Middle frontal gyrus (tissue), 1 donor: ENCODE measurements around the gene CLEC3A.
"Not testable (repeated sequence)": the region's sequence is repeated elsewhere in the genome, so short reads cannot be mapped to it uniquely, and the experiment has no call there.

Experiments
- DNase-seq: peaks from one replicate; pipeline ENCODE4 v3.0.0-alpha.2; 2015; ENCODE audit warnings: low spot score; ENCODE audit errors: extremely low spot score

The CLEC3A gene

GRCh38 chr16:78022347-78023060, at the start of gene CLEC3A:
Gene CLEC3A, plus strand, starts transcription at chr16:78022548. Its CDS starts 79 bp downstream, at chr16:78022627.
- DNase-seq, result no peak

GRCh38 chr16:77974883-77975282, 47.5 kb upstream of the CLEC3A start:
- DNase-seq, result no peak

- DNase-seq, result no peak
Observed at GRCh38 chr16:77975942-77976341, 46.4 kb upstream of the CLEC3A start.

- no peak for DNase-seq
Observed at GRCh38 chr16:77977339-77977738, 45.0 kb upstream of the CLEC3A start.

- DNase-seq, result no peak
Observed at GRCh38 chr16:77985111-77985510, 37.2 kb upstream of the CLEC3A start.

GRCh38 chr16:77986011-77986740, 36.2 kb upstream of the CLEC3A start:
- peak; percentile 24 for DNase-seq

GRCh38 chr16:77987810-77988209, 34.5 kb upstream of the CLEC3A start:
- DNase-seq, result no peak

- DNase-seq, result no peak
Observed at GRCh38 chr16:77989846-77990245, 32.5 kb upstream of the CLEC3A start.

- DNase-seq, result no peak
Observed at GRCh38 chr16:77991701-77992100, 30.6 kb upstream of the CLEC3A start.

GRCh38 chr16:77992381-77992780, 30.0 kb upstream of the CLEC3A start:
- not testable (repeated sequence) for DNase-seq

GRCh38 chr16:77993111-77993985, 29.0 kb upstream of the CLEC3A start:
- peak; percentile 42 for DNase-seq

- DNase-seq, result no peak
Observed at GRCh38 chr16:77995843-77996455, 26.4 kb upstream of the CLEC3A start.

- no peak for DNase-seq
Observed at GRCh38 chr16:77998350-77999023, 23.9 kb upstream of the CLEC3A start.

GRCh38 chr16:78001451-78002025, 20.8 kb upstream of the CLEC3A start:
- no peak for DNase-seq

- peak; percentile 75 for DNase-seq
Observed at GRCh38 chr16:78002915-78003538, 19.3 kb upstream of the CLEC3A start.

- DNase-seq, result no peak
Observed at GRCh38 chr16:78004517-78004916, 17.8 kb upstream of the CLEC3A start.

- no peak for DNase-seq
Observed at GRCh38 chr16:78005881-78006280, 16.5 kb upstream of the CLEC3A start.

- DNase-seq, result no peak
Observed at GRCh38 chr16:78007121-78007520, 15.2 kb upstream of the CLEC3A start.

- DNase-seq, result no peak
Observed at GRCh38 chr16:78024159-78024558, 1.8 kb downstream of the CLEC3A start.

- DNase-seq, result no peak
Observed at GRCh38 chr16:78025631-78026030, 3.3 kb downstream of the CLEC3A start.
